Omental fat pad (tissue), 4 donors: Measurements from ENCODE around the gene ZBTB48. TPM values are rescaled to one million over a fixed set of nuclear protein-coding genes. Genes with fewer than 3 reads are reported as not detected.

Experiments
- ATAC-seq: fragments of 150-250 bp; one replicate; pipeline ENCODE4 v1.9.1; 2016; ENCODE audit warnings: mild to moderate bottlenecking, moderate library complexity; ENCODE audit not compliant: low FRiP score
- DNase-seq: peaks from one replicate; pipeline ENCODE4 v3.0.0-alpha.2; 2019; ENCODE audit warnings: low spot score
- total RNA-seq, 4 donors: library from RNA; depleted of rRNA; stranded (reverse); fragments of >200 nt; gene quantifications; one replicate each; pipeline ENCODE4 v1.1.0, GENCODE V29; 2016
- TF ChIP-seq, protein P1 (sequence below), 3 donors: fragments of 450-650 bp; IDR thresholded peaks; one replicate each; pipeline ENCODE4 v1.5.1; 2016 to 2017; ENCODE audit warnings: antibody characterized with exemption in 3 of 3, mild to moderate bottlenecking in 3 of 3, moderate library complexity in 2 of 3

Gene ZBTB48
- total RNA-seq, 4 donors from 2014 or later = 9.9 to 19.2 (median 13.4) TPM

DNA sequence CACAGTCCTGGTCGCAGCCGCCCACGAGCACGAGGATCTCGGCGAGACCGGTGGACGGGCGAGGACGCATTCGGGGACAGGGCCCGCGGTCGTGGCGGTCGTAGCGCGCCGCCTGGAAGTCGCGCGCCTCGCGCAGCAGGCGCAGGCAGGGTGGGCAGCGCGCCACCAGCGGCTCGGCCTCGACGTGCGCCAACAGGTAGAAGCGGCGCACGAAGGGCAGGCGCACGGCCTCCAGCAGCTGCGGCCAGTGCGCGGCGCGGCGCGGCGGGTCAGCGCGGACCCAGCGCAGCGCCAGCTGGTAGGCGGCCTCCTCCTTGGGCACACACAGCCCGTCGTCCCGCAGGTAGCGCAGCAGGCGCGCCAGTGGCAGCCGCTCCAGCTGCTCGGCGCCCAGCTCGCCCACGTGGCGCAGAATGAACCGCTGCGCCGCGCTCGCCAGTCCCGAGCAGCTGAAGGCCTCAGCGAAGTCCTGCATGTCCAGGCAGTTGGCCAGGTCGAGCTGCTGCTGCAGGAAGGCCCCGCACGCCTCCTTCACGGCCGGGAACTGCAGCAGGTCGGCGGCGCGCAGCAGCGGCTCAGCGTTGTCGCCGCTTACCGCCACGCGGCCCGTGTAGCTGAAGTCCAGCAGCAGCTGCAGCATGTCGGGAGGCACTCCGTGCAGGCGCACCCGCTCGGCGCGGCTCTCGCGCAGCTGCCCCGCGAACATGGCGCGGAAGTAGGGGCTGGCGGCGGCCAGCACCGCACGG, 22.3 kb downstream of the ZBTB48 start:
- DNase-seq = no peak
- TF ChIP-seq, protein P1, sequence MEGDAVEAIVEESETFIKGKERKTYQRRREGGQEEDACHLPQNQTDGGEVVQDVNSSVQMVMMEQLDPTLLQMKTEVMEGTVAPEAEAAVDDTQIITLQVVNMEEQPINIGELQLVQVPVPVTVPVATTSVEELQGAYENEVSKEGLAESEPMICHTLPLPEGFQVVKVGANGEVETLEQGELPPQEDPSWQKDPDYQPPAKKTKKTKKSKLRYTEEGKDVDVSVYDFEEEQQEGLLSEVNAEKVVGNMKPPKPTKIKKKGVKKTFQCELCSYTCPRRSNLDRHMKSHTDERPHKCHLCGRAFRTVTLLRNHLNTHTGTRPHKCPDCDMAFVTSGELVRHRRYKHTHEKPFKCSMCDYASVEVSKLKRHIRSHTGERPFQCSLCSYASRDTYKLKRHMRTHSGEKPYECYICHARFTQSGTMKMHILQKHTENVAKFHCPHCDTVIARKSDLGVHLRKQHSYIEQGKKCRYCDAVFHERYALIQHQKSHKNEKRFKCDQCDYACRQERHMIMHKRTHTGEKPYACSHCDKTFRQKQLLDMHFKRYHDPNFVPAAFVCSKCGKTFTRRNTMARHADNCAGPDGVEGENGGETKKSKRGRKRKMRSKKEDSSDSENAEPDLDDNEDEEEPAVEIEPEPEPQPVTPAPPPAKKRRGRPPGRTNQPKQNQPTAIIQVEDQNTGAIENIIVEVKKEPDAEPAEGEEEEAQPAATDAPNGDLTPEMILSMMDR (IDR thresholded peaks at IDR 0.05) = no peak
- peak; percentile 2 for ATAC-seq

DNA sequence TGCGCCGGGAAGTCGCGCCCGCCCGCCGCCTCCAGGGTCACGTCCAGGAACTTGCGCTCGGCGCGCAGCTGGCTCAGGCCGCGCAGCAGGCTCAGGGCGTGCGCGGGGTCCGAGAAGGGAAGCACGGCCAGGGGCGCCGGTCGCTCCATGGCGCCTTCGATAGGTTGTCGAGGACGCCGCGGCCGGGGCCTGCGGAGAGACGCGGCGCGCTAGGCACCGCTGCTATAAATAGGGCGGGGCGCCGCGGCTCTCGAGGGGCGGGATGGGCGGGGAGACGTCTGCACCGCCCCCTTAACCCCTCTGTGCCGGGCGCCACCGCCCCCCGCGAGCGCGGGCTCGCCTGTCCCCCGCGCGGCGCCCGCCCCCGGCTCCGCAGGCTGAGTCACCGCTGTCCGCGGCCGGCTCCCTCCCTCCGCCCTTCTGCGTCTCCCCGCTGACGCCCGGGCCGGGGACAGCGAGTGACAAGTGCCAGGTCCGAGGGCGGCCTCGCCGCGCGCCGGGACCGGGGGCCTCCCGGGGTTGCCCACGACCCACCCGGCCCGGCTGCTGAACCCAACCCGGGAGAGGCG, 23.0 kb downstream of the ZBTB48 start, which contains the start of gene KLHL21:
KLHL21 (minus strand) TSS at position 201 of the 569 bp plus-strand sequence; CDS start at position 149, 52 bp downstream.
- TF ChIP-seq, protein P1 (IDR thresholded peaks at IDR 0.05) = no peak
- ATAC-seq = peak; percentile 78
- DNase-seq = peak; percentile 42

DNA sequence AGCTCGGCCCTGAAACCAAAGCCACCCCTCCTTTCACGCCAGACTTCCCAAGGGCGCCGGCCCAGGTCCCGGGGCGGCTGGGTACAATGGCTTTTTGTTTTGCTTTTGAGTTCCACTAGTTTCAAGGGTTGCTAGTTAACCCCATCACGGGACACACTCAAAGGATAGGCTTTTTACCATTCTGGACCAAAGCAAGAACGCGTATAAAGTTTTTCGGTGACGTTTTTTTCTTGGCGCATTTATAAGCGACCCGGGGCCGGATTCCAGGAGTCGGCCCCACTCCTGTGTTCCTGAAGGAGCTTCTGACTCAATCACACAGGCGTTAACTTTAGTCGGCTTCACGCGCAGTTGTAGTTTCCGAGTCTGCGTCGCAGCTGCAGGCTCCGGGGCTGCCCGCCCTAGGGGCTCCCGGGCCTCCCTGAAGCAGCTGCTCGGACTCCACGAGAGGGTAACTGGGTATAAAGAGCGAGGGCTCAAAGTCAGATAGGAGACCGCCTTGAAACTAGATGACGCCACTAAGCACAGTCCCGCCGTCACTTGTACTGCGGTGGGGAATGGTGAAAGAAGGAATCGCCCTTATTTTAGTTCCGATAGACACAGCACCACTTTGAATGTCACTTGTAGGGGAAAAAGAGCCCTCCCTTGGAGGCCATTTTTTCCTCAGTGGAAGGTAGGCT, 23.6 kb downstream of the ZBTB48 start:
- TF ChIP-seq, protein P1 (IDR thresholded peaks at IDR 0.05) = no peak
- DNase-seq (no peak), ATAC-seq (peak; percentile 34)

DNA sequence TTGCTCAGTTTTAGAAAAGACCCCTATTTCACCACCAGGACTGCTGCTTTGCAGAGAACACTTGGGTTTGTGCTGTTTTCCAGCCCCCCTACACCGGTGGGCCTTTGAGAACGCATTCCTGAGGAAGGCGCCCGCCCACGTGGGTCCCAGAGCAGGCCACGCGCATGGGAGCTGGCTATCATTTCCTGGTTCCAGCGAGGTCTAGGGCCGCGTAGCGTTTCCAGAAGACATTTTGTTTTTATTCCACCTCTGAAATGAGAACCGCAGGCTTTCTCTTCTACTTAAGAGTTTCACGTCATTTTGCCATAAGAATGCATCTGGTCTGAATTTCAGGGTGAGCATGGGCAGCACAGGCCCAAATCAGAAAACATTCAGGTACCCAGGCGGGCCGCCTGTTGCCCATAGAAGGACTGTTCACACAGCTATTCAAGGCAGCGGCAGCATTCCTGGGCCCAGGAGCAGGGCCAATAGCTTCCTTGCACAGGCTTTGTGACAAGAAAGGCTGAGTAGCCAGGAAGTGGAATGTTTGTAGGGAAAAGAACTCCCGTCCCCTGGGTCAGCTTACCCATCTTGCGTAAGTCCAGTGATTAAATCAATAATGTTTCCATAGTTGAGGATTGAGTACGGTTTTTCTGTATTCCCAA, 24.2 kb downstream of the ZBTB48 start:
- TF ChIP-seq, protein P1 (IDR thresholded peaks at IDR 0.05) = no peak
- ATAC-seq (no peak), DNase-seq (peak; percentile 46)

DNA sequence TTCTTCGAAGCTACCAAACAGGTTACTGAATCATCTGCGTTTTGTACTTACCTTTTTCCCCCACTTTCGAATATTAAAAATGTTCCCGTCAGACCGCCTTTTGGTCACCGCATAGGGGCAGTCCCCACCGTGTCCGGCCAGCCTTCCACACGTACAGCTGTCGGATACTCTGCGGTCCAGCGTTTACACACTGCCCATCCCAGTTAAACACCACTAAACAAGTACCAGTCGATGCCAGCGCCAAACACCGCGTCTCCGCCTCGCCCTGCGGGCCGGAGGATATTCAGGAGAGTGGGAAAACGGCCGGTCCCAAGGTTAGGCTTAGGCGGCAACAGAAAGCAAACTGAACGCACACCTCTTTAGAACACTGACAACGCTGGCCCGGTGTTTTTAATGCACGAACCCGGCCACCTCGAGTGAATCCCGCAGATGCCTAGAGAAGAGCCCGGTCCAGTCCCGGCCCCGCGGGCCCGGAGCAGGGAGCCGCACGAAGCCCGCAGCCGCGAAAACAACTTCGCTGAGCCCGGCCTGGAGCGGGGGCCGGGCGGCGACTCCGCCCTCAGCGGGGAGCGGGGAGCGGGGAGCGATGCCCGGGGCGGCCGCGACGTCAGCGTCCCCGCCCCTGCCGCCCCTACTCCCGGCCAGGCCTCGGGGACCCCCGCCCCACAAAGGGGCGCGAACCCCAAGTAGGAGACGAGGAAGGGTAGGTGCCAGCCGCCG, 33.0 kb downstream of the ZBTB48 start:
- ATAC-seq (peak; percentile 65), DNase-seq (peak; percentile 33)
- TF ChIP-seq, protein P1 (IDR thresholded peaks at IDR 0.05) = no peak

GRCh38 chr1:6613361-6614018, 33.7 kb downstream of the ZBTB48 start, which contains the start of gene PHF13:
Gene PHF13, plus strand, starts transcription at chr1:6613731. Its CDS starts 336 bp downstream, at chr1:6614067.
- ATAC-seq = peak; percentile 97

More at GRCh38 chr1:6613361-6614018, 33.7 kb downstream of the ZBTB48 start, which contains the start of gene PHF13:
- peak; percentile 96 for DNase-seq
- TF ChIP-seq, protein P1 (IDR thresholded peaks at IDR 0.05) = no peak
